ENCODE data around the gene SIGLEC12. TPM values are rescaled to one million over a fixed set of nuclear protein-coding genes. Genes with fewer than 3 reads are reported as not detected.
A peak's percentile ranks its signal among the peaks of the same experiment; 100 is the strongest.

Gene SIGLEC12
- total and polyA plus RNA-seq, 2 of the 13 experiments (the other 11 are each of a cell fraction or from before 2014, with no cell fraction given), result not detected

DNA sequence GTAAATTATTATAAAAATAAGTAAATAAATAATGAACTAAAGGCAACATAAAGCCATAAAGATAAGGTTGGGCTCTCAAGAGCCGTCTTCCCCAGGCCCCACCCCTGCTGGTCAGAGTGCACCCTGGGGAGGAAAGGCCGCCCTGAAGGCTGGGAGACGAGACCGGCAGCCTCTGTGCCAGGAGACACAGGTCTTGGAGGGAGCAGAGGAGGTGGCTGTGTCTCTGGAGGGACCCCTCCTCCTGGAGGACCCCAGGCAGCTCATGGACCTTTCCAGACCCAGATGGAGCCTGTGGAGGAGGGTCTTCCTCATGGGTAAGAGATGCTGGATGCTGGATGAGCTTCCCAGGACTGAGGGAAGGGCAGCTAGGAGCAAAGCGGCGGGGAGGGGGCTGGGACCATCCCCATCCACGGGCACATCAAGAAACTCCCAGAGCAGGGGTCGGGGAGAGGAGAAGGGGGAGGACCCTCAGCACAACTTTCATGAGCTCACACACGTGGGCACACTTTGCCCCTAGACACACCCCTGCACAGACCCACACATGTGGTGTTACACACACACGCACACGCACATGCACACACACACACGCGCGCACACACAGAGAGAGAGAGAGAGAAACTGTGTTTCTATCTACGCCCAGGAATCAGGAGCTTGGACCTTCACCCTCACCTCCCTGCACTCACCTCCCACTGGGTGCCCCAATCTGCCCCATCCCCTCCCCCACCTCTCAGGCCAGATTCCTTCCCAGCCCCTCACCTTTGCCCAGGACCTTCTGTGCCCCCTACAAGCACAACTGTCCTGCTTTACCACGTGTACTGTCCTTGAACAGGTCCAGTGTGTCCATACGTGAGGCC is 23.0 kb downstream of the SIGLEC12 start, which contains the start of gene CEACAM18:
CEACAM18 (plus strand) TSS at position 159 of the 854 bp plus-strand sequence.
- peaks cover 30% of the 10 kb centered on the region for H3K4me1 ChIP-seq (ENCODE audit: insufficient read depth, low read length)
- no peak within 1 kb of the TSS for H3K4me3 ChIP-seq (replicated peaks in 1 of 3; ENCODE audit: insufficient read depth in 1 of 3, low read depth in 2 of 3, low read length in 3 of 3)
- H2AFZ ChIP-seq (ENCODE audit: low read length), result no peak within 1 kb of the TSS
- H4K20me1 ChIP-seq (ENCODE audit: insufficient read depth, low read length), result no peaks in the 10 kb centered on the region
- no peak within 1 kb of the TSS for H3K9ac ChIP-seq (ENCODE audit: insufficient read depth, low read depth, low read length)
- no peak within 1 kb of the TSS for H3K4me2 ChIP-seq (ENCODE audit: low read depth, low read length)
- in situ Hi-C loops (cut with HindIII; ENCODE audit: extremely low pct_ligation_motif_present, low pct_unique_long_range_greater_than_20kb) (loop anchor here (10.0 kb wide), 1 partner anchor 176 kb away; no protein-coding TSS in a partner anchor), intact Hi-C loops (cut with micrococcal nuclease; ENCODE audit: unreplicated experiment) (loop anchor here (10.0 kb wide), 1 partner anchor 756 kb away; no protein-coding TSS in a partner anchor)
- DNase-seq (ENCODE audit: low spot score), result no peak
- no peaks in the 10 kb centered on the region for H3K79me2 ChIP-seq (ENCODE audit: insufficient read depth, low read length)
- CTCF ChIA-PET (ENCODE audit: low intra/inter-chr PET ratio, low total read pairs), result no interaction called here
- no peak for ATAC-seq
- no peak within 1 kb of the TSS for H3K27ac ChIP-seq (ENCODE audit: extremely low read length, insufficient read depth, low read length)
- no peak for FAIRE-seq
- no peaks in the 10 kb centered on the region for H3K27me3 ChIP-seq (ENCODE audit: control insufficient read depth in 1 of 2, insufficient read depth in 2 of 2, low read length in 2 of 2)
- H3K9me3 ChIP-seq (ENCODE audit: low read length), result no peaks in the 10 kb centered on the region
- TF ChIP-seq, protein P1, sequence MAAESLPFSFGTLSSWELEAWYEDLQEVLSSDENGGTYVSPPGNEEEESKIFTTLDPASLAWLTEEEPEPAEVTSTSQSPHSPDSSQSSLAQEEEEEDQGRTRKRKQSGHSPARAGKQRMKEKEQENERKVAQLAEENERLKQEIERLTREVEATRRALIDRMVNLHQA (CRISPR knock-in tag; IDR thresholded peaks at IDR 0.05), result no peak
- TF ChIP-seq ZKSCAN5 (CRISPR knock-in tag; IDR thresholded peaks at IDR 0.05) (peak; percentile 38; the same call in 1 of the 2 replicates), ZNF234 (CRISPR knock-in tag; conservative IDR thresholded peaks at IDR 0.05) (no peak)
- H3K36me3 ChIP-seq (replicated peaks in 1 of 2; ENCODE audit: control insufficient read depth in 1 of 2, insufficient read depth in 2 of 2, low read length in 2 of 2), result no peaks in the 10 kb centered on the region
- POLR2A ChIA-PET, result no interaction called here
- no TSS peak for BruUV-seq (replicated peaks)
- 38% methylated on average over 12 of the region's 17 CpGs for WGBS (ENCODE audit: low lambda C conversion rate)

DNA sequence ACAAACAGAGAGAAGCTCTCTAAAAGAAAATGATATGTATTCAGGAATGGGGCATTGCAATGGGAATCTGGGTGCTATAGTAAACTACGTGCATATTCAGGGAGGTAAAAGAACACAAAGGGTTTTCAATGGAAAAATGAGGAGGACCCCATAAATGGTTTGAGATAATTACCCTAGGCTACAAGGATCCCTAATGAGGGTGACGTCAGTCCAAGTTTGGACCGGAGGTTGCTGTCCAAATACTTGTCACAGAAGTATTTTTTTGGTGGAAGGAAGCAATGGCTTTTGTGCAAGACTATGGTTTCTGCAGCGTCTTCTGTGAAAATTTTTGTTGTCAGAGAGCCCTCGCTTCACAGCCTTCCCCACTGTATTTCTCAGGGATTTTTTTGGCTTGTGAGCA is 24.3 kb downstream of the SIGLEC12 start:
- Histone ChIP-seq H3K27me3 (ENCODE audit: control insufficient read depth in 1 of 2, insufficient read depth in 2 of 2, low read length in 2 of 2) (no peaks in the 10 kb centered on the region), H2AFZ (ENCODE audit: low read length) (no peak overlapping the region), H3K4me1 (ENCODE audit: insufficient read depth, low read length) (peaks cover 37% of the 10 kb centered on the region), H3K79me2 (ENCODE audit: insufficient read depth, low read length) (no peaks in the 10 kb centered on the region), H3K4me2 (ENCODE audit: low read depth, low read length) (no peak overlapping the region), H3K36me3 (replicated peaks in 1 of 2; ENCODE audit: control insufficient read depth in 1 of 2, insufficient read depth in 2 of 2, low read length in 2 of 2) (no peaks in the 10 kb centered on the region), H4K20me1 (ENCODE audit: insufficient read depth, low read length) (no peaks in the 10 kb centered on the region), H3K9ac (ENCODE audit: insufficient read depth, low read depth, low read length) (no peak overlapping the region), H3K9me3 (ENCODE audit: low read length) (no peaks in the 10 kb centered on the region), H3K4me3 (replicated peaks in 1 of 3; ENCODE audit: insufficient read depth in 1 of 3, low read depth in 2 of 3, low read length in 3 of 3) (no peak overlapping the region), H3K27ac (ENCODE audit: extremely low read length, insufficient read depth, low read length) (no peak overlapping the region)
- POLR2A ChIA-PET, result no interaction called here
- in situ Hi-C loops (cut with HindIII; ENCODE audit: extremely low pct_ligation_motif_present, low pct_unique_long_range_greater_than_20kb), result loop anchor here (10.0 kb wide), 1 partner anchor 177 kb away; no protein-coding TSS in a partner anchor
- TF ChIP-seq, protein P2, sequence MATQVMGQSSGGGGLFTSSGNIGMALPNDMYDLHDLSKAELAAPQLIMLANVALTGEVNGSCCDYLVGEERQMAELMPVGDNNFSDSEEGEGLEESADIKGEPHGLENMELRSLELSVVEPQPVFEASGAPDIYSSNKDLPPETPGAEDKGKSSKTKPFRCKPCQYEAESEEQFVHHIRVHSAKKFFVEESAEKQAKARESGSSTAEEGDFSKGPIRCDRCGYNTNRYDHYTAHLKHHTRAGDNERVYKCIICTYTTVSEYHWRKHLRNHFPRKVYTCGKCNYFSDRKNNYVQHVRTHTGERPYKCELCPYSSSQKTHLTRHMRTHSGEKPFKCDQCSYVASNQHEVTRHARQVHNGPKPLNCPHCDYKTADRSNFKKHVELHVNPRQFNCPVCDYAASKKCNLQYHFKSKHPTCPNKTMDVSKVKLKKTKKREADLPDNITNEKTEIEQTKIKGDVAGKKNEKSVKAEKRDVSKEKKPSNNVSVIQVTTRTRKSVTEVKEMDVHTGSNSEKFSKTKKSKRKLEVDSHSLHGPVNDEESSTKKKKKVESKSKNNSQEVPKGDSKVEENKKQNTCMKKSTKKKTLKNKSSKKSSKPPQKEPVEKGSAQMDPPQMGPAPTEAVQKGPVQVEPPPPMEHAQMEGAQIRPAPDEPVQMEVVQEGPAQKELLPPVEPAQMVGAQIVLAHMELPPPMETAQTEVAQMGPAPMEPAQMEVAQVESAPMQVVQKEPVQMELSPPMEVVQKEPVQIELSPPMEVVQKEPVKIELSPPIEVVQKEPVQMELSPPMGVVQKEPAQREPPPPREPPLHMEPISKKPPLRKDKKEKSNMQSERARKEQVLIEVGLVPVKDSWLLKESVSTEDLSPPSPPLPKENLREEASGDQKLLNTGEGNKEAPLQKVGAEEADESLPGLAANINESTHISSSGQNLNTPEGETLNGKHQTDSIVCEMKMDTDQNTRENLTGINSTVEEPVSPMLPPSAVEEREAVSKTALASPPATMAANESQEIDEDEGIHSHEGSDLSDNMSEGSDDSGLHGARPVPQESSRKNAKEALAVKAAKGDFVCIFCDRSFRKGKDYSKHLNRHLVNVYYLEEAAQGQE (IDR thresholded peaks at IDR 0.05; ENCODE audit: borderline replicate concordance in 1 of 2, low read depth in 1 of 2, low read length in 2 of 2), result 0 out of 4 replicates have a peak, but pooled peaks of 1 of the 2 experiments have one; percentile 42
- peak; percentile 84 for TF ChIP-seq CREB1 (IDR thresholded peaks at IDR 0.05)
- no peak for TF ChIP-seq CREB1 (CRISPR knock-in tag; IDR thresholded peaks at IDR 0.05)
- peak; percentile 58 for TF ChIP-seq ATF7 (IDR thresholded peaks at IDR 0.05)
- TF ChIP-seq ATF7 (CRISPR knock-in tag; IDR thresholded peaks at IDR 0.05), result no peak
- TF ChIP-seq EZH2 (conservative IDR thresholded peaks at IDR 0.05; ENCODE audit: low read depth, low read length), result no peak
- no peak for TF ChIP-seq RXRA (CRISPR knock-in tag; IDR thresholded peaks at IDR 0.05)
- CTCF ChIA-PET (ENCODE audit: low intra/inter-chr PET ratio, low total read pairs), result no interaction called here
- 9% methylated on average over 5 of the region's 5 CpGs for WGBS (ENCODE audit: low lambda C conversion rate)
- BruUV-seq (replicated peaks), result no TSS peak
- no peak for ATAC-seq
- FAIRE-seq, result no peak
- intact Hi-C loops (cut with micrococcal nuclease; ENCODE audit: unreplicated experiment), result loop anchor here (10.0 kb wide), 1 partner anchor 757 kb away; no protein-coding TSS in a partner anchor
- DNase-seq (ENCODE audit: low spot score), result no peak

Measured in HepG2 (cell line).